GM19099 (cell line): ENCODE measurements around the gene PTPRN2.

Source experiments
- POLR2A ChIP-seq: IDR thresholded peaks from 3 replicates; pipeline ENCODE4 v1.6.1; 2011; ENCODE audit warnings: low read depth; ENCODE audit not compliant: insufficient read length; ENCODE audit errors: extremely low read depth

PTPRN2 gene

GRCh38 chr7:158054611-158055010, 533.0 kb downstream of the PTPRN2 start:
- TF ChIP-seq POLR2A, result no peak

- no peak for TF ChIP-seq POLR2A
These were observed 533.5 kb downstream of the PTPRN2 start for GRCh38 chr7:158054081-158054480.

DNA sequence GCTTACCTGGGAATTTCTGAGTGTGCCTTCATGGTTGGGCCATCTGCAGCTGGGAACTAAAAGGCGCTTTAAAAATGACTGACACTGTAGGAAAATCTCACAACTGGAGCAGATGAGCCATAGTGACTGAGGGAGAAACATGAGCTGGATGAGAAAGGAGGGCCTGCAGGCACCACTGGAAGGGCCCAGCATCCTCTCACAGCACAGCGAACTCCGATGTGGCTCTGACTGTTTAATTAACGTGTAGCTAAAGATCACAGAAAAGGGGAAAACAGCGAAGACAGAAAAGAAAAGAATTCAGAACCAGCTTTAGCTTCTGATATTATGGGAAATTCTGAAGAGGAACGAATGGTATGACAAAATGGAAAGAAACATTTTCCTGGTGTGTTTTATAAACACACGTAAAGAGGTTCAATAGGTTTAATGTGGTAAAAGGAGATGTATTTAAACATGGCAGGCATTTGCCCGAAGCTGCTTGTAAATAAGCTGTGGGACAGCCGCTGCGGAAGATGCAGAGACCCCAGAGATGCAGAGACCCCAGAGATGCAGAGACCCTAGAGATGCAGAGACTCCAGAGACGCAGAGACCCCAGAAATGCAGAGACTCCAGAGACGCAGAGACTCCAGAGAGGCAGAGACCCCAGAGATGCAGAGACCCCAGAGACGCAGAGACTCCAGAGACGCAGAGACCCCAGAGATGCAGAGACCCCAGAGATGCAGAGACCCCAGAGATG, 534.3 kb downstream of the PTPRN2 start:
- TF ChIP-seq POLR2A, result no peak

- TF ChIP-seq POLR2A, result no peak
These were observed 535.1 kb downstream of the PTPRN2 start for GRCh38 chr7:158052381-158053060.

GRCh38 chr7:158051776-158052175, 535.8 kb downstream of the PTPRN2 start:
- TF ChIP-seq POLR2A, result no peak

DNA sequence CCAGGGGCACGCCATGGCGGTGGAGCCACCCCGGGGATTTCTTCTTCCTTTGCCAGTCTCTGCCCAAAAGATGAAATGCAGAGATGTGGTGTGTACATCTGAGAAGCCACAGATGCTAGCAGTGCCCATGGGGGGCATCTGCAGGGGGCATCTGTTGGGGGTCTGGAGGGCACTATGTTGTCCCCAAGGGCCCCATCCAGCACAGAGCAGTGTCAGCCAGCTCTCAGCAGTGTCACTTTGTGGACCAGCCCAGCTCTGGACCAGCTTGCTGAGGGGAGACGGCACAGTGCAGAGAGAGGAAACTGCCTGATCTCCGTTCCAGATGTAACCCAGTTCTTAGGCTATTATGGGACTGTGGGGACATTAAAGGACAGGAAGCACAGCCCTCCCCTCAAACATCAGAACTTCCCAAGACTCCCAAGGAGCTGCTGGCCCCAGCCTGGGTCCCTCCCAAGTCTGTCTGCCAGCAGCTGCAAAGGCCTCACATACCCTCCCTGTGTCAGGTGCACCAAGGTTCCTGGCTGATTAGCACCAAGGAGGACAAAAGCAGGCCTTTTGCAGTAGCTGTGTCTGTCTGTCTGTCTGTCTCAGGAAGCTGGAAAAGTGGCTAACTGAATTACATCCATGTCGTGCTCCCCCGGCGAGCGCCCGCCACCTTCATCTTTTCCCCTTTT, 536.5 kb downstream of the PTPRN2 start:
- no peak for TF ChIP-seq POLR2A

- TF ChIP-seq POLR2A, result no peak
These were observed 537.1 kb downstream of the PTPRN2 start for GRCh38 chr7:158050441-158050977.

GRCh38 chr7:158049271-158049670, 538.4 kb downstream of the PTPRN2 start:
- TF ChIP-seq POLR2A, result no peak

DNA sequence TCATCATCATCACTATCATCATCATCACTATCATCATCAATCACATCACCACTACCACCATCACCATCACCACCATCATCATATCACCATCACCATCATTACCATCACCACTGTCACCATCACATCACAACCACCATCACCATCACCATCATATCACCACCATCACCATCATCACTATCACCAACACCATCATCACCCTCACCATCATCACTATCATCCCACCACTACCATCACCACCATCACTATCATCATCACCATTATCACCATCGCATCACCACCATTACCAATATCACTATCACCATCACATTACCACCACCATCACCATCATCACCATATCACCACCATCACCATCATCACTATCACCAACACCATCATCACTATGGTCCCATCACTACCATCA, 539.1 kb downstream of the PTPRN2 start:
- TF ChIP-seq POLR2A, result no peak

DNA sequence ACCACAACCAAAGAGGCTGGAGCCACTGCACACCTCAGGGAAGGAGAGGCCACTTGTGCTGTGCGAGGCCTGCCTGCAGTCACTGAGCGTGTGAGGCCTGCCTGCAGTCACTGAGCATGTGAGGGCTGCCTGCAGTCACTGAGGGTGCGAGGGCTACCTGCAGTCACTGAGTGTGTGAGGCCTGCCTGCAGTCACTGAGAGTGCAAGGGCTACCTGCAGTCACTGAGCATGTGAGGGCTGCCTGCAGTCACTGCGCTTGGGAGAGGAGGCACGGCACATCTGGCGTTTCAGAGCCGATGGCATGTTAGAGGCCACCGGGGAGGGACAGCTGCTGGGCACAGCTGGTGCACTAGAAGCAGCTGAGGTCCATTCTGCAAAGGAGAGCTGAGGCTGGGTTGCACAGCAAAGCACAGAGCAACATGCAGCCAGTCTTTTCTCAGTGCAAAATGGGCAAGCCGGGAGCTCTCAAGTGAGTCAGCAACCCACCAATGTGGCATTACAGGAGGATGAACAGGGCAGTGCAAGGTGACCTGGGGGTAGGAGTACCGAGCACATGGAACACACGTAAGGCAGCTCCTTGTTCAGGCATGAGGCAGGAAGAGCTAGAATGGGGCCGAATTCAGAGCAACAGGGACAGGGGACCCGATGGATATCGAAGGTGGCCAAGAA, 540.1 kb downstream of the PTPRN2 start:
- TF ChIP-seq POLR2A, result no peak

GRCh38 chr7:158044482-158044823, 543.2 kb downstream of the PTPRN2 start:
- TF ChIP-seq POLR2A, result no peak

DNA sequence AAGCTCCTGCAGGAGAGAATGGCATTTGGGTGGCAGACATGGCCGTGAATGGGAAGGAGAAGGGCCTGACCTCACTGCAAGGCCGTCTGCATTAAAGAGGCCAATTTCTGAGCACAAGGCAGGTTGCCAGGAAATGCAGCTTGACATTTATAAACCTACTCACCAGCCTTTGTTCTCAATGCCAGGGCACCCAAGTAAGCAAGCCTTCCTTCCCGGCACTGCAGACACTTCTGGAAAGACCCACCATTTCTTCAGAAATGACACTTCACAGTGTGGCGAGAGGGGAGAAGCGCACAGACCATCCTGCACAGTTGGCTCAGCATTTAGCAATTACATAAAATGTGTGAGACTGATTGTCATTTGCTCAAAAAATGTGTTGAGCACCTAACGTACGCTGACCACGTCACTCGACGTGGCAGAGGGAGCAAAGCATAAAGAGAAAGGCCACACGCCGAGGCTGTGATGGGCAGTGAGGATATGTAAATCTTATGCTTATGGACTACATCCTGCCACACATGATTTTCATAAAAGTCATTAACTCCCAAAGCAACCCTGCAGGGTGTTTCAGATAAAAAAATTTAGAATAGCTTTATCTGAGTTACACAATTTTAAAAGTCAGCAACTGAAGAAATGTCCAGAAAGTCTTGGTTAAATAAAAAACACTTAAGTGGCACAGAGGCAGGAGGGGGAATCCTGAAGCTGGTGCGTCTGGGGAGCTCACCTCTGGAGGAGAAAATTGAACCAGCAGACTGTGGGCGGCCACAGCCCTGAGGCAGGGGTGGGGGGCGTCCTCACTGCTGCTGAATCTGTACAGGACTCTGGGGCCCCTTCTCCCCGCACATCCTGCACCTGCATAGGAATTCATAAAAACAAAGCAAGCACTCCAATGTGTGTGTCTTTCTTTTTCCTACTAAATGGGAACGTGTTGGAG, 543.8 kb downstream of the PTPRN2 start:
- no peak for TF ChIP-seq POLR2A

GRCh38 chr7:158042156-158042880, 545.3 kb downstream of the PTPRN2 start:
- TF ChIP-seq POLR2A, result no peak

DNA sequence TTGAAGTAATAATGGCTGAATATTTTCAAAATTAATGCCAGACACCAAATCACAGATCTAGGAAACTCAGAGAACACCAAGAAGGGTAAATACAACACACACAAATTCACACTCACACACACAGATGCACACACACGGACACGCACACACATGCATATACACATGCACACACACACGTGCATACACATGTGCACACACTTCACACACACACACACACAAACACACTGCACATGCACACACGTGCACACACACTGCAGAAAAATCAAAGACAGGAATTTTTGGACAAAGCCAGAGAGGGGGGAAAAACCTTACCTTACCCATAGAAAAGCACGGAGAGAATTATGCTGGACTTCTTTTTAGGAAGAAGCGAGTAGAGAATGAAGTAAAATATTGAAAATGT, 547.4 kb downstream of the PTPRN2 start:
- TF ChIP-seq POLR2A, result no peak

GRCh38 chr7:158039270-158039669, 548.4 kb downstream of the PTPRN2 start:
- TF ChIP-seq POLR2A, result no peak
